ENCODE data around the gene MLLT10.

- TF ChIP-seq CTCF (conservative IDR thresholded peaks at IDR 0.05) (no peak), EZH2 (IDR thresholded peaks at IDR 0.05; ENCODE audit: low read depth) (no peak)
Measured at GRCh38 chr10:21688009-21688332, 153.9 kb downstream of the MLLT10 start.

Measured in PC-9 (cell line).